ENCODE data around the gene MCM9.

- TF ChIP-seq CTCF (IDR thresholded peaks at IDR 0.05 in 4 of 5, conservative IDR thresholded peaks at IDR 0.05 in 1 of 5): no peak
- TF ChIP-seq POLR2A (IDR thresholded peaks at IDR 0.05): no peak
Observed at GRCh38 chr6:118808793-118809638, 125.9 kb downstream of the MCM9 start.
